T-cell (primary cell): ENCODE measurements around the gene CHML. TPM values are rescaled to one million over a fixed set of nuclear protein-coding genes. Genes with fewer than 3 reads are reported as not detected.

Source experiments
- ATAC-seq, 4 experiments: fragments of 200-7000 bp in 3 of 4; fragments of 150-1000 bp in 1 of 4; cut with Tn5 transposase; replicated peaks in 1 of 4; 1 replicate in 3 of 4; 2 replicates in 1 of 4; pipeline ENCODE4 v1.10.0; 2021; ENCODE audit warnings: moderate library complexity in 3 of 4, mild to moderate bottlenecking in 2 of 4, moderate number of reproducible peaks in 1 of 4
- CTCF ChIA-PET, 2 donors: fragments of 300-600 bp; sonication (Branson Sonifier 250); formaldehyde crosslinking; loops; one replicate each; lab custom pipeline; 2022; ENCODE audit warnings: antibody characterized with exemption in 2 of 2; lab: Charles Lee
- POLR2A ChIA-PET, 2 donors: fragments of 300-600 bp; sonication (Branson Sonifier 250); formaldehyde crosslinking; loops; one replicate each; lab custom pipeline; 2022; ENCODE audit warnings: antibody characterized with exemption in 2 of 2; lab: Charles Lee
- DNase-seq, 35 experiments: peaks; one replicate each; pipeline versions ENCODE4 v3.0.0 to v3.0.0-alpha.2; 2013 to 2023
- H3K27ac ChIP-seq: one replicate; pipeline ENCODE4 v1.5.1; 2013; ENCODE audit warnings: low read length
- H3K27me3 ChIP-seq, 2 experiments: replicated peaks in 1 of 2; 1 replicate in 1 of 2; 2 replicates in 1 of 2; pipeline versions ENCODE4 v1.6.1 to v1.7.0; 2013; ENCODE audit warnings: low read length in 1 of 2, mixed read lengths in 1 of 2; ENCODE audit not compliant: control insufficient read depth in 2 of 2, insufficient read depth in 2 of 2; ENCODE audit errors: extremely low read depth in 1 of 2
- H3K36me3 ChIP-seq, 2 donors: 1 replicate in 1 of 2; 2 replicates in 1 of 2; pipeline versions ENCODE4 v1.6.1 to v1.7.0; 2013; ENCODE audit warnings: low read length in 1 of 2; ENCODE audit not compliant: control insufficient read depth in 2 of 2, insufficient read depth in 1 of 2; ENCODE audit errors: extremely low read depth in 1 of 2
- H3K4me1 ChIP-seq, 2 experiments: 1 replicate in 1 of 2; 2 replicates in 1 of 2; pipeline versions ENCODE4 v1.6.1 to v1.7.0; 2013; ENCODE audit warnings: low read length in 2 of 2, mixed read lengths in 1 of 2; ENCODE audit not compliant: insufficient read depth in 2 of 2, control insufficient read depth in 1 of 2; ENCODE audit errors: extremely low read depth in 1 of 2
- H3K4me3 ChIP-seq, 2 donors: 1 replicate in 1 of 2; 2 replicates in 1 of 2; pipeline versions ENCODE4 v1.5.1 to v1.7.0; 2013; ENCODE audit warnings: mild to moderate bottlenecking in 2 of 2, low read length in 1 of 2, moderate library complexity in 1 of 2; ENCODE audit not compliant: control insufficient read depth in 1 of 2; ENCODE audit errors: extremely low read depth in 1 of 2
- H3K9me3 ChIP-seq: 2 replicates; pipeline ENCODE4 v1.7.0; 2013
- H3K27ac Mint-ChIP-seq, 2 donors: one replicate each; pipeline ENCODE4 v1.8.0; 2020 to 2021; ENCODE audit warnings: mild to moderate bottlenecking in 2 of 2, mixed read lengths in 2 of 2
- H3K27me3 Mint-ChIP-seq, 2 donors: one replicate each; pipeline ENCODE4 v1.8.0; 2021 to 2022; ENCODE audit warnings: mixed read lengths in 2 of 2
- H3K36me3 Mint-ChIP-seq: one replicate; pipeline ENCODE4 v1.8.0; 2021; ENCODE audit warnings: mixed read lengths
- H3K4me1 Mint-ChIP-seq, 3 donors: one replicate each; pipeline ENCODE4 v1.8.0; 2020 to 2022; ENCODE audit warnings: mixed read lengths in 3 of 3, mild to moderate bottlenecking in 1 of 3
- H3K4me3 Mint-ChIP-seq, 3 donors: one replicate each; pipeline ENCODE4 v1.8.0; 2020 to 2022; ENCODE audit warnings: mild to moderate bottlenecking in 3 of 3, mixed read lengths in 3 of 3, moderate library complexity in 3 of 3
- H3K9me3 Mint-ChIP-seq, 3 donors: one replicate each; pipeline ENCODE4 v1.8.0; 2020 to 2022; ENCODE audit warnings: mixed read lengths in 3 of 3
- WGBS: methylation state at CpG from one replicate; pipeline ENCODE4 v1.1.5; 2013; ENCODE audit warnings: missing lambda C conversion rate; ENCODE audit not compliant: insufficient coverage; 5-methylcytosine and 5-hydroxymethylcytosine counted together
- total RNA-seq, 35 experiments: library from RNA in 6 of 35; stranded (reverse) in 6 of 35; fragments of 120-200 nt in 1 of 35; gene quantifications; one replicate each; pipeline versions ENCODE4 v1.2.1 to v1.2.4 and lab custom pipeline; 2013 to 2026

CHML gene
- total RNA-seq, 5 donors from 2014 or later (not counting 1 experiment from before 2014, with no cell fraction given) = 6.5 to 15.8 (median 12.4) TPM

GRCh38 chr1:241612533-241613477, 27.4 kb downstream of the CHML start:
- no peaks in the 10 kb centered on the region for H3K27me3 ChIP-seq
- H3K9me3 ChIP-seq = no peaks in the 10 kb centered on the region
- no peak overlapping the region for H3K4me3 ChIP-seq
- ATAC-seq (no peak), DNase-seq (no peak)
- H3K27me3 Mint-ChIP-seq = no peaks in the 10 kb centered on the region
- CTCF ChIA-PET = interaction anchor here (0.6 to 3.7 kb wide), 7 partner anchors 9 to 1692 kb away, joined by 3 to 65 read pairs (median 5); no protein-coding TSS in a partner anchor
- H3K27ac ChIP-seq = no peak overlapping the region
- no peaks in the 10 kb centered on the region for H3K4me1 Mint-ChIP-seq
- WGBS = 24% methylated on average over 2 of the region's 9 CpGs
- H3K36me3 ChIP-seq = no peaks in the 10 kb centered on the region
- peaks cover 0 to 2% of the 10 kb centered on the region in 2 experiments for H3K4me1 ChIP-seq
- POLR2A ChIA-PET = interaction anchor here in 1 of 2 donors (0.6 kb wide), 1 partner anchor 28 kb away, joined by 3 read pairs; no protein-coding TSS in a partner anchor
- H3K4me3 Mint-ChIP-seq = no peak overlapping the region
- H3K9me3 Mint-ChIP-seq = no peaks in the 10 kb centered on the region
- no peak overlapping the region for H3K27ac Mint-ChIP-seq
- H3K36me3 Mint-ChIP-seq = no peaks in the 10 kb centered on the region

- Mint-ChIP-seq H3K27ac (no peak overlapping the region), H3K9me3 (no peaks in the 10 kb centered on the region), H3K4me3 (no peak overlapping the region), H3K4me1 (no peaks in the 10 kb centered on the region), H3K36me3 (no peaks in the 10 kb centered on the region), H3K27me3 (no peaks in the 10 kb centered on the region)
- WGBS = 100% methylated on average over 1 of the region's 1 CpG
- POLR2A ChIA-PET = interaction anchor here (0.6 to 1.5 kb wide), 2 partner anchors 29 to 81 kb away, joined by 3 read pairs; no protein-coding TSS in a partner anchor
- CTCF ChIA-PET = interaction anchor here (0.7 to 3.7 kb wide), 21 partner anchors 10 to 1779 kb away, joined by 3 to 65 read pairs (median 5); partner anchors contain the start of genes MAP1LC3C (in 2 of the 2), FH (in 1 of the 2) and KMO (in 1 of the 2)
- no peak overlapping the region for H3K27ac ChIP-seq
- DNase-seq (no peak), ATAC-seq (no peak)
- H3K4me3 ChIP-seq = no peak overlapping the region
- no peaks in the 10 kb centered on the region for H3K9me3 ChIP-seq
- no peaks in the 10 kb centered on the region for H3K27me3 ChIP-seq
- H3K36me3 ChIP-seq = no peaks in the 10 kb centered on the region
- peaks cover 0 to 2% of the 10 kb centered on the region in 2 experiments for H3K4me1 ChIP-seq
These were observed 28.4 kb downstream of the CHML start for GRCh38 chr1:241611736-241612135.

- ChIA-PET POLR2A (interaction anchor here (0.5 to 1.5 kb wide), 5 partner anchors 30 to 86 kb away, joined by 3 to 17 read pairs (median 5); no protein-coding TSS in a partner anchor), CTCF (interaction anchor here (0.5 to 3.7 kb wide), 40 partner anchors 11 to 1780 kb away, joined by 3 to 65 read pairs (median 4); partner anchors contain the start of genes KMO (in 2 of the 2), MAP1LC3C (in 2 of the 2) and FH (in 1 of the 2))
- no peaks in the 10 kb centered on the region for H3K4me1 Mint-ChIP-seq
- no peaks in the 10 kb centered on the region for H3K9me3 ChIP-seq
- no peaks in the 10 kb centered on the region for H3K36me3 ChIP-seq
- H3K4me3 ChIP-seq = no peak overlapping the region
- ATAC-seq = peak; percentile 75 to 88 (median 78)
- H3K9me3 Mint-ChIP-seq = no peaks in the 10 kb centered on the region
- no peak overlapping the region for H3K4me3 Mint-ChIP-seq
- H3K27ac Mint-ChIP-seq = no peak overlapping the region
- H3K27me3 Mint-ChIP-seq = no peaks in the 10 kb centered on the region
- H3K4me1 ChIP-seq = peaks cover 0 to 2% of the 10 kb centered on the region in 2 experiments
- peak in 7 of 35 experiments; percentile 1 to 75 (median 8) for DNase-seq
- WGBS = no CpG with 5 or more reads among the region's 3 CpGs
- no peak overlapping the region for H3K27ac ChIP-seq
- H3K27me3 ChIP-seq = no peaks in the 10 kb centered on the region
- no peaks in the 10 kb centered on the region for H3K36me3 Mint-ChIP-seq
These were observed 29.1 kb downstream of the CHML start for GRCh38 chr1:241611063-241611462.

GRCh38 chr1:241610056-241610815, 29.9 kb downstream of the CHML start:
- POLR2A ChIA-PET = interaction anchor here (0.5 to 1.5 kb wide), 4 partner anchors 30 to 79 kb away, joined by 3 to 17 read pairs (median 5); no protein-coding TSS in a partner anchor
- no peak for DNase-seq
- H3K4me3 ChIP-seq = no peak overlapping the region
- H3K9me3 ChIP-seq = no peaks in the 10 kb centered on the region
- WGBS = 81% methylated on average over 6 of the region's 8 CpGs
- H3K27ac ChIP-seq = no peak overlapping the region
- peaks cover 0 to 2% of the 10 kb centered on the region in 2 experiments for H3K4me1 ChIP-seq
- H3K4me1 Mint-ChIP-seq = no peaks in the 10 kb centered on the region
- H3K4me3 Mint-ChIP-seq = no peak overlapping the region
- no peaks in the 10 kb centered on the region for H3K27me3 Mint-ChIP-seq
- H3K27ac Mint-ChIP-seq = no peak overlapping the region
- CTCF ChIA-PET = interaction anchor here (0.5 to 3.7 kb wide), 31 partner anchors 10 to 391 kb away, joined by 3 to 65 read pairs (median 4); partner anchors contain the start of genes KMO (in 2 of the 2), MAP1LC3C (in 2 of the 2) and FH (in 1 of the 2)
- no peaks in the 10 kb centered on the region for H3K27me3 ChIP-seq
- H3K36me3 Mint-ChIP-seq = no peaks in the 10 kb centered on the region
- ATAC-seq = no peak
- no peaks in the 10 kb centered on the region for H3K9me3 Mint-ChIP-seq
- H3K36me3 ChIP-seq = no peaks in the 10 kb centered on the region

GRCh38 chr1:241608379-241609033, 31.7 kb downstream of the CHML start:
- H3K9me3 Mint-ChIP-seq = no peaks in the 10 kb centered on the region
- H3K27me3 ChIP-seq = no peaks in the 10 kb centered on the region
- peaks cover 4% of the 10 kb centered on the region for H3K36me3 Mint-ChIP-seq
- no peak for DNase-seq
- no peaks in the 10 kb centered on the region for H3K9me3 ChIP-seq
- POLR2A ChIA-PET = no interaction called here
- ATAC-seq = no peak
- H3K4me3 Mint-ChIP-seq = no peak overlapping the region
- 44% methylated on average over 1 of the region's 3 CpGs for WGBS
- H3K4me1 Mint-ChIP-seq = no peaks in the 10 kb centered on the region
- CTCF ChIA-PET = interaction anchor here in 1 of 2 donors (0.6 kb wide), 1 partner anchor 378 kb away, joined by 3 read pairs; no protein-coding TSS in a partner anchor
- no peaks in the 10 kb centered on the region for H3K27me3 Mint-ChIP-seq
- no peaks in the 10 kb centered on the region for H3K36me3 ChIP-seq
- no peak overlapping the region for H3K27ac ChIP-seq
- H3K4me3 ChIP-seq = no peak overlapping the region
- H3K4me1 ChIP-seq = peaks cover 0 to 2% of the 10 kb centered on the region in 2 experiments
- no peak overlapping the region for H3K27ac Mint-ChIP-seq
